ENCODE measurements around the gene KCNIP3.
"Not testable (repeated sequence)": the region's sequence is repeated elsewhere in the genome, so short reads cannot be mapped to it uniquely, and the experiment has no call there.

DNA sequence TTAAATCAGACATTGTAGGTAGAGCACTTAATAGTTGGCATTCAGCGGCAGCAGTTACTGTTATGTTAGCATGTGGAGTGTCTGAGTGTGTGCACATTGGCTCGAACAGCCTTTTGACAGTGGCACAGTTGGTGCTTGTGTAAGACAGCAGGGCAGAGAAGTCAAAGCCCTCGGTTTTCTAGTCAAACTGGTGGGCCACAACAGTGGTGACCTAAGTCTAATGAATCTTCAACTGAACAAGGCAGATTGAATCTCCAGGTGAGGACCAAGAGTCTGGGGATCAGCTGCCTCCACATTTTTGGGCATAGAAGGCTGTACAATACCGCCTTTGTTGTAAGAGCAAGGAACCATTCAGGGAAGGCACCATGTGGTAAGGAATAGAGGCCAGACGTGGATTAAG is 106.7 kb downstream of the KCNIP3 start:
- TF ChIP-seq CTCF (tag by site-specific recombination; IDR thresholded peaks at IDR 0.05); ZNF624 (tag by site-specific recombination; IDR thresholded peaks at IDR 0.05); ZNF423 (tag by site-specific recombination; IDR thresholded peaks at IDR 0.05); ZNF274 (IDR thresholded peaks at IDR 0.05; ENCODE audit: low read length); ZNF274 (tag by site-specific recombination; IDR thresholded peaks at IDR 0.05; ENCODE audit: borderline replicate concordance); YY1 (tag by site-specific recombination; IDR thresholded peaks at IDR 0.05); SETDB1 (IDR thresholded peaks at IDR 0.05; ENCODE audit: insufficient read length, low read length); ZNF24 (tag by site-specific recombination; IDR thresholded peaks at IDR 0.05); MEIS1 (CRISPR knock-in tag; IDR thresholded peaks at IDR 0.05; ENCODE audit: borderline replicate concordance); ZBTB49 (tag by site-specific recombination; IDR thresholded peaks at IDR 0.05; ENCODE audit: low read depth): not testable (repeated sequence)
- TF ChIP-seq, protein P1, sequence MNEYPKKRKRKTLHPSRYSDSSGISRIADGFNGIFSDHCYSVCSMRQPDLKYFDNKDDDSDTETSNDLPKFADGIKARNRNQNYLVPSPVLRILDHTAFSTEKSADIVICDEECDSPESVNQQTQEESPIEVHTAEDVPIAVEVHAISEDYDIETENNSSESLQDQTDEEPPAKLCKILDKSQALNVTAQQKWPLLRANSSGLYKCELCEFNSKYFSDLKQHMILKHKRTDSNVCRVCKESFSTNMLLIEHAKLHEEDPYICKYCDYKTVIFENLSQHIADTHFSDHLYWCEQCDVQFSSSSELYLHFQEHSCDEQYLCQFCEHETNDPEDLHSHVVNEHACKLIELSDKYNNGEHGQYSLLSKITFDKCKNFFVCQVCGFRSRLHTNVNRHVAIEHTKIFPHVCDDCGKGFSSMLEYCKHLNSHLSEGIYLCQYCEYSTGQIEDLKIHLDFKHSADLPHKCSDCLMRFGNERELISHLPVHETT (tag by site-specific recombination; IDR thresholded peaks at IDR 0.05) = not testable (repeated sequence)
- TF ChIP-seq, protein P2, sequence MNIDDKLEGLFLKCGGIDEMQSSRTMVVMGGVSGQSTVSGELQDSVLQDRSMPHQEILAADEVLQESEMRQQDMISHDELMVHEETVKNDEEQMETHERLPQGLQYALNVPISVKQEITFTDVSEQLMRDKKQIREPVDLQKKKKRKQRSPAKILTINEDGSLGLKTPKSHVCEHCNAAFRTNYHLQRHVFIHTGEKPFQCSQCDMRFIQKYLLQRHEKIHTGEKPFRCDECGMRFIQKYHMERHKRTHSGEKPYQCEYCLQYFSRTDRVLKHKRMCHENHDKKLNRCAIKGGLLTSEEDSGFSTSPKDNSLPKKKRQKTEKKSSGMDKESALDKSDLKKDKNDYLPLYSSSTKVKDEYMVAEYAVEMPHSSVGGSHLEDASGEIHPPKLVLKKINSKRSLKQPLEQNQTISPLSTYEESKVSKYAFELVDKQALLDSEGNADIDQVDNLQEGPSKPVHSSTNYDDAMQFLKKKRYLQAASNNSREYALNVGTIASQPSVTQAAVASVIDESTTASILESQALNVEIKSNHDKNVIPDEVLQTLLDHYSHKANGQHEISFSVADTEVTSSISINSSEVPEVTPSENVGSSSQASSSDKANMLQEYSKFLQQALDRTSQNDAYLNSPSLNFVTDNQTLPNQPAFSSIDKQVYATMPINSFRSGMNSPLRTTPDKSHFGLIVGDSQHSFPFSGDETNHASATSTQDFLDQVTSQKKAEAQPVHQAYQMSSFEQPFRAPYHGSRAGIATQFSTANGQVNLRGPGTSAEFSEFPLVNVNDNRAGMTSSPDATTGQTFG (tag by site-specific recombination; IDR thresholded peaks at IDR 0.05; ENCODE audit: borderline replicate concordance) = not testable (repeated sequence)
- TF ChIP-seq, protein P3, sequence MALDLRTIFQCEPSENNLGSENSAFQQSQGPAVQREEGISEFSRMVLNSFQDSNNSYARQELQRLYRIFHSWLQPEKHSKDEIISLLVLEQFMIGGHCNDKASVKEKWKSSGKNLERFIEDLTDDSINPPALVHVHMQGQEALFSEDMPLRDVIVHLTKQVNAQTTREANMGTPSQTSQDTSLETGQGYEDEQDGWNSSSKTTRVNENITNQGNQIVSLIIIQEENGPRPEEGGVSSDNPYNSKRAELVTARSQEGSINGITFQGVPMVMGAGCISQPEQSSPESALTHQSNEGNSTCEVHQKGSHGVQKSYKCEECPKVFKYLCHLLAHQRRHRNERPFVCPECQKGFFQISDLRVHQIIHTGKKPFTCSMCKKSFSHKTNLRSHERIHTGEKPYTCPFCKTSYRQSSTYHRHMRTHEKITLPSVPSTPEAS (tag by site-specific recombination; IDR thresholded peaks at IDR 0.05) = not testable (repeated sequence)
- TF ChIP-seq, protein P4, sequence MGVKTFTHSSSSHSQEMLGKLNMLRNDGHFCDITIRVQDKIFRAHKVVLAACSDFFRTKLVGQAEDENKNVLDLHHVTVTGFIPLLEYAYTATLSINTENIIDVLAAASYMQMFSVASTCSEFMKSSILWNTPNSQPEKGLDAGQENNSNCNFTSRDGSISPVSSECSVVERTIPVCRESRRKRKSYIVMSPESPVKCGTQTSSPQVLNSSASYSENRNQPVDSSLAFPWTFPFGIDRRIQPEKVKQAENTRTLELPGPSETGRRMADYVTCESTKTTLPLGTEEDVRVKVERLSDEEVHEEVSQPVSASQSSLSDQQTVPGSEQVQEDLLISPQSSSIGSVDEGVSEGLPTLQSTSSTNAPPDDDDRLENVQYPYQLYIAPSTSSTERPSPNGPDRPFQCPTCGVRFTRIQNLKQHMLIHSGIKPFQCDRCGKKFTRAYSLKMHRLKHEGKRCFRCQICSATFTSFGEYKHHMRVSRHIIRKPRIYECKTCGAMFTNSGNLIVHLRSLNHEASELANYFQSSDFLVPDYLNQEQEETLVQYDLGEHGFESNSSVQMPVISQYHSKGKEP (tag by site-specific recombination; IDR thresholded peaks at IDR 0.05) = not testable (repeated sequence)
